Gastrocnemius medialis (tissue), 4 donors: ENCODE results near the gene RDH16. TPM values are rescaled to one million over a fixed set of nuclear protein-coding genes. Genes with fewer than 3 reads are reported as not detected.
"Not testable (repeated sequence)": the region's sequence is repeated elsewhere in the genome, so short reads cannot be mapped to it uniquely, and the experiment has no call there.

Source experiments
- ATAC-seq, 2 donors: fragments of 150-250 bp; one replicate each; pipeline ENCODE4 v1.9.1; 2016
- DNase-seq, 2 donors: peaks; one replicate each; pipeline ENCODE4 v3.0.0-alpha.2; 2019
- H3K27ac ChIP-seq, 4 donors: fragments of 200-600 bp; sonication (generic); 1 replicate in 1 of 4; 2 replicates in 3 of 4; pipeline ENCODE4 v1.5.1; 2016 to 2018; ENCODE audit warnings: mild to moderate bottlenecking in 2 of 4, moderate library complexity in 1 of 4
- H3K27me3 ChIP-seq, 3 donors: fragments of 200-600 bp; sonication (generic) in 2 of 3; 1 replicate in 1 of 3; 2 replicates in 2 of 3; pipeline versions ENCODE4 v1.5.1 to v1.6.0; 2016 to 2019; ENCODE audit warnings: mild to moderate bottlenecking in 1 of 3, moderate library complexity in 1 of 3
- H3K36me3 ChIP-seq, 2 donors: fragments of 200-600 bp; sonication (generic) in 1 of 2; one replicate each; pipeline ENCODE4 v1.5.1; 2017 to 2018
- H3K4me1 ChIP-seq, 2 donors: fragments of 200-600 bp; sonication (generic) in 1 of 2; one replicate each; pipeline ENCODE4 v1.5.1; 2016 to 2017; ENCODE audit warnings: mild to moderate bottlenecking in 2 of 2
- H3K4me3 ChIP-seq, 4 donors: fragments of 200-600 bp; sonication (generic) in 3 of 4; 1 replicate in 1 of 4; 2 replicates in 3 of 4; pipeline ENCODE4 v1.5.1; 2016 to 2019; ENCODE audit warnings: mild to moderate bottlenecking in 2 of 4
- H3K9me3 ChIP-seq, 3 donors: fragments of 200-600 bp; sonication (generic) in 2 of 3; 1 replicate in 1 of 3; 2 replicates in 2 of 3; pipeline ENCODE4 v1.5.1; 2016 to 2019
- CTCF ChIP-seq, 5 experiments: fragments of 450-650 bp in 3 of 5; fragments of 200-600 bp in 2 of 5; sonication (generic) in 2 of 5; IDR thresholded peaks in 4 of 5; conservative IDR thresholded peaks in 1 of 5; 1 replicate in 4 of 5; 2 replicates in 1 of 5; pipeline ENCODE4 v1.5.1; 2016 to 2019; ENCODE audit warnings: antibody characterized with exemption in 5 of 5, mild to moderate bottlenecking in 3 of 5, moderate library complexity in 3 of 5
- POLR2A ChIP-seq, 2 donors: fragments of 450-650 bp; IDR thresholded peaks; one replicate each; pipeline ENCODE4 v1.6.1; 2017; ENCODE audit warnings: antibody characterized with exemption in 2 of 2, mild to moderate bottlenecking in 2 of 2, moderate library complexity in 2 of 2
- in situ Hi-C, 4 donors: fragments of 200-750 bp; cut with MboI; loops; one replicate each; pipeline versions ENCODE4 v1.15.0 to v1.8.0; 2017; ENCODE audit warnings: low sequenced_read_pairs in 4 of 4
- intact Hi-C: fragments of 100-400 bp; cut with DNase I; formaldehyde crosslinking; loops from one replicate; pipeline ENCODE4 v1.15.1; 2023; ENCODE audit warnings: low total_unique reads
- total RNA-seq, 4 donors: library from RNA; depleted of rRNA; stranded (reverse); fragments of >200 nt; gene quantifications; one replicate each; pipeline versions ENCODE4 v1.1.0 to v1.2.3, GENCODE V29; 2016

RDH16 gene
- total RNA-seq, 4 donors from 2014 or later = 0.56 to 1.1 (median 0.67) TPM

GRCh38 chr12:56927281-56927680 lies 30.1 kb downstream of the RDH16 start:
- H3K27me3 ChIP-seq = no peaks in the 10 kb centered on the region
- H3K4me1 ChIP-seq = no peaks in the 10 kb centered on the region
- intact Hi-C loops = no loop called here
- in situ Hi-C loops = no loop called here
- TF ChIP-seq CTCF (IDR thresholded peaks at IDR 0.05 in 4 of 5, conservative IDR thresholded peaks at IDR 0.05 in 1 of 5) (no peak), POLR2A (IDR thresholded peaks at IDR 0.05) (no peak)
- no peak overlapping the region for H3K4me3 ChIP-seq
- ATAC-seq (no peak), DNase-seq (no peak)
- no peaks in the 10 kb centered on the region for H3K9me3 ChIP-seq
- H3K36me3 ChIP-seq = no peaks in the 10 kb centered on the region
- no peak overlapping the region for H3K27ac ChIP-seq

- H3K27ac ChIP-seq = no peak overlapping the region
- DNase-seq (no peak), ATAC-seq (no peak)
- no peak overlapping the region for H3K4me3 ChIP-seq
- intact Hi-C loops (no loop called here), in situ Hi-C loops (no loop called here)
- H3K36me3 ChIP-seq = no peaks in the 10 kb centered on the region
- no peaks in the 10 kb centered on the region for H3K4me1 ChIP-seq
- TF ChIP-seq POLR2A (IDR thresholded peaks at IDR 0.05) = no peak
- no peak for TF ChIP-seq CTCF (IDR thresholded peaks at IDR 0.05 in 4 of 5, conservative IDR thresholded peaks at IDR 0.05 in 1 of 5)
- no peaks in the 10 kb centered on the region for H3K27me3 ChIP-seq
- H3K9me3 ChIP-seq = no peaks in the 10 kb centered on the region
Observed at GRCh38 chr12:56922031-56922430, 35.4 kb downstream of the RDH16 start.

GRCh38 chr12:56921346-56921745 lies 36.1 kb downstream of the RDH16 start:
- H3K36me3 ChIP-seq = no peaks in the 10 kb centered on the region
- H3K27ac ChIP-seq = no peak overlapping the region
- intact Hi-C loops (no loop called here), in situ Hi-C loops (no loop called here)
- H3K4me1 ChIP-seq = no peaks in the 10 kb centered on the region
- no peaks in the 10 kb centered on the region for H3K27me3 ChIP-seq
- DNase-seq (no peak), ATAC-seq (no peak)
- H3K4me3 ChIP-seq = no peak overlapping the region
- TF ChIP-seq CTCF (IDR thresholded peaks at IDR 0.05 in 4 of 5, conservative IDR thresholded peaks at IDR 0.05 in 1 of 5) (no peak), POLR2A (IDR thresholded peaks at IDR 0.05) (no peak)
- no peaks in the 10 kb centered on the region for H3K9me3 ChIP-seq

- DNase-seq, H3K4me3 ChIP-seq, H3K27ac ChIP-seq, intact Hi-C loops, H3K27me3 ChIP-seq, ATAC-seq, in situ Hi-C loops, H3K36me3 ChIP-seq, H3K4me1 ChIP-seq, H3K9me3 ChIP-seq: not testable (repeated sequence)
Observed at GRCh38 chr12:56918139-56918538, 39.3 kb downstream of the RDH16 start.

- no peak overlapping the region for H3K27ac ChIP-seq
- H3K36me3 ChIP-seq = no peaks in the 10 kb centered on the region
- H3K27me3 ChIP-seq = no peaks in the 10 kb centered on the region
- H3K9me3 ChIP-seq = no peaks in the 10 kb centered on the region
- ATAC-seq (no peak), DNase-seq (no peak)
- H3K4me1 ChIP-seq = no peaks in the 10 kb centered on the region
- intact Hi-C loops = no loop called here
- H3K4me3 ChIP-seq = no peak overlapping the region
- in situ Hi-C loops = no loop called here
- TF ChIP-seq POLR2A (IDR thresholded peaks at IDR 0.05) (no peak), CTCF (IDR thresholded peaks at IDR 0.05 in 4 of 5, conservative IDR thresholded peaks at IDR 0.05 in 1 of 5) (no peak)
Observed at GRCh38 chr12:56916996-56917333, 40.4 kb downstream of the RDH16 start.
